Muscle layer of duodenum (tissue), 2 donors: ENCODE results near the gene SLC16A2.

Source experiments
- H3K27ac ChIP-seq: one replicate; pipeline ENCODE4 v1.7.0; 2013; ENCODE audit warnings: mild to moderate bottlenecking, low read length
- H3K27me3 ChIP-seq: one replicate; pipeline ENCODE4 v1.7.0; 2013; ENCODE audit warnings: low read depth, mild to moderate bottlenecking, control low read depth, low read length
- H3K36me3 ChIP-seq, 2 donors: one replicate each; pipeline ENCODE4 v1.7.0; 2013; ENCODE audit warnings: low read length in 2 of 2, control low read depth in 1 of 2, mild to moderate bottlenecking in 1 of 2; ENCODE audit not compliant: insufficient read depth in 2 of 2, control insufficient read depth in 1 of 2
- H3K4me1 ChIP-seq, 2 donors: one replicate each; pipeline ENCODE4 v1.7.0; 2013; ENCODE audit warnings: low read length in 2 of 2, mild to moderate bottlenecking in 2 of 2, control low read depth in 1 of 2, moderate library complexity in 1 of 2; ENCODE audit not compliant: insufficient read depth in 2 of 2, control insufficient read depth in 1 of 2
- H3K4me3 ChIP-seq, 2 donors: one replicate each; pipeline ENCODE4 v1.7.0; 2013; ENCODE audit warnings: low read length in 2 of 2, low read depth in 1 of 2, mild to moderate bottlenecking in 1 of 2
- H3K9me3 ChIP-seq, 2 donors: one replicate each; pipeline ENCODE4 v1.7.0; 2013; ENCODE audit warnings: low read length in 2 of 2, control low read depth in 1 of 2, mild to moderate bottlenecking in 1 of 2; ENCODE audit not compliant: control insufficient read depth in 1 of 2
- donor health status: healthy.

The SLC16A2 gene

DNA sequence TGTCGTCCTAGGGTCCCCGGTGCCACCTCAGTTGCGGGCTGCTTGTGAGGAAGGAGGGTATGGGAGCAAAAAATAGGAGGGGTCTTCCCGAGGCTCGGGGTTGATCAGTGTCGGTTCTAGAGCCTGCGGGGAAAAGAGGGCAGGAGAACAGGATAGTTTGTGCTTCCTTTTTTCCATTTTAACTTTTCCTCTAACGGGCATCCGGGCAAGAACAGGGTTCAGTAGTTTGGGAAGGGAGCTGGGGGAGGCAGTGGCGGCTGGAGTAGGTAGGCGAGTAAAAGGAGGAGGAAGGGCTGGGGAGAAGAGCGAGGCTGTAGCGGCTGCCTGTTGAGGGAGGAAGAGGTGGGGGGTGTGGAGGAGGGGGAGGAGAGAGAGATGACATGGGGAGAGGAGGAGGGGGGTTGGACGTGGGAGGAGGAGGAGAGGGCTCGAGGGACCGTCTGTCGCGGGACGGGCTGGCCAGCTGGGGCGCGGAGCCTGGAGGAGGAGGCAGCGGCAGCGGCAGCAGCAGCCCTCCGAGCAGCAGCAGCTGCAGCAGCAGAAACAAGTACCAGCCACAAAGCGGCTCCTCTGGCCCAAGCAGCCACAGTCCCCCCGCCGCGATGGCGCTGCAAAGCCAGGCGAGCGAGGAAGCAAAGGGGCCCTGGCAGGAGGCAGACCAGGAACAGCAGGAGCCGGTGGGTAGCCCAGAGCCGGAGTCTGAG lies at the start of gene SLC16A2:
TSS of gene SLC16A2 (plus strand) at position 458 of the 704 bp plus-strand sequence. CDS start at position 603, 145 bp downstream.
- peak within 1 kb of the TSS; percentile 69 for H3K27ac ChIP-seq
- no peaks in the 10 kb centered on the region for H3K9me3 ChIP-seq
- H3K4me3 ChIP-seq, result peak within 1 kb of the TSS; percentile 57 to 66
- H3K4me1 ChIP-seq, result peaks cover 0 to 3% of the 10 kb centered on the region in 2 donors
- no peaks in the 10 kb centered on the region for H3K27me3 ChIP-seq
- no peaks in the 10 kb centered on the region for H3K36me3 ChIP-seq

DNA sequence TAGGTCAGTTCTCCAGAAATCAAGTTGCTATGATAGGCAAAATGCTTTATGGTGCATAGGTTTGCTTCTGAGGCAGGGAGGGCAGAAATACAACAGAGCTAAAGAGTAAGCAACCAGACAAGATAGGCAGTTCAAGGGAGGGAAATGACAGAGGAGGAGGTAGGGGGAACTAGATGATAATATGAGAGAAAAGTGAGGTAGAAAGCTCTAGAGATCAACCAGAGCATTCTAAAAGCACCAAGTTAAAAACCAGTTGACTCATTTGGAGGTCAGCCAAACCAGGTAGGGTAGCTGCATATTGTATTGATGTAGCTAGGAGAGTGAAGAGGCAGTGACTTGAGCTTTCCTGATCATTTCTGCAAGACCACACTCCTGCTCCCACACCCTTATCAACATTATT lies 49.0 kb upstream of the SLC16A2 start:
- Histone ChIP-seq H3K27ac (no peak overlapping the region), H3K9me3 (no peaks in the 10 kb centered on the region), H3K4me3 (no peak overlapping the region), H3K4me1 (no peaks in the 10 kb centered on the region), H3K27me3 (no peaks in the 10 kb centered on the region), H3K36me3 (no peaks in the 10 kb centered on the region)

DNA sequence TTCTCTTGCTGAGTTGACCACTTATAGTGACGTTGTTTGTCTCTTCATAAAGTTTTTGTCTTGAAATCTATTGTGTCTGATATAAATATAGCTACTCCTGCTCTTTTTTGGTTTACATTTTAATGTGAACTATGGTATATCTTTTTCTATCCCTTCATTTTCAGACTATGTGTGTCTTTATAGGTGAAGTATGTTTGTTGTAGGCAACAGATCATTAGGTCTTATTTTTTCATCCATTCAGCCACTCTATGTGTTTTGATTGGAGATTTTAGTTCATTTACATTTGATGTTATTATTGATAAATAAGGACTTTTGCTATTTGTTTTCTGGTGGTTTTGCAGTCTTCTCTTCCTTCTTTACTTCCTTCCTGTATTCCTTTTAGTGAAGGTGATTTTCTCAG lies 44.0 kb upstream of the SLC16A2 start:
- Histone ChIP-seq H3K4me3 (no peak overlapping the region), H3K36me3 (no peaks in the 10 kb centered on the region), H3K27me3 (no peaks in the 10 kb centered on the region), H3K9me3 (no peaks in the 10 kb centered on the region), H3K4me1 (no peaks in the 10 kb centered on the region), H3K27ac (no peak overlapping the region)

DNA sequence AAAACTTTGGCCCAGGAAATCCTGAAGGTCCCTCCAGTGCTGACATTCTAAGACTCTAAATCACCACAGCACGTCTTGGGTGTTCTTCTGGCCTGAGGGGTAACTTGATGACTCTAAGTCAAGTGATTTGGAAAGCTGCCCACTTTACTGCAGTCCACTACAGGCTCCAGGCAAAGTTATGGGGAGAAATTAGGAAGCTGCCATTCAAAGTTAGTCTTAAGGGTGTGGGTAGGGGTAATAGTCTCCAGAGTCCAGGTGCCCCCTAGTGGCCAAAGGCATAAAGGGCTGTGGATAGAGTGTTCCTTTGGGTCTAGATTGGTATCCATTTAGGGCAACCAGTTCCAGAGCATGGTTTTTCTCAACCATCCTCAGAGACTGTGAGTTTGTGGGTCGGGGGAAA lies 38.7 kb upstream of the SLC16A2 start:
- Histone ChIP-seq H3K9me3 (no peaks in the 10 kb centered on the region), H3K27ac (no peak overlapping the region), H3K36me3 (no peaks in the 10 kb centered on the region), H3K4me1 (no peaks in the 10 kb centered on the region), H3K4me3 (no peak overlapping the region), H3K27me3 (no peaks in the 10 kb centered on the region)

DNA sequence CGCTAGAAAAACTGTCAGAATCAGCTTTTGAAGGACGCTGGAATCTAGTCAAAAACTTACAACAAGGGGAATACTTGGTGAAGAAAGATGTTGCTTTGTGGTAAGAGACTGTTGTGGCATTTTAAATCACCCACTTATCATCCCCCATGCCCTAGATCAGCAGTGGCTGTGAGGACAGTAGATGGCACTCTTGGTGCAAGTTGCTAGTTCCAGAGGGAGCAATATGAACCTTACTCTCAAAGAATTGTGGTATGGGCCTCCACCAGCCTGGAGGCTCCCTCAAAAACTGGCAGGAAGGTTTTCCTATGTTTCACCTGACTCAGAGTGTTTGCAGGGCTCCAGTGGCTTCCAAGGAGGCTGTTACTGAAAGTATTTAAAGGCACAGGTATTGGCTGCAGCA lies 37.7 kb upstream of the SLC16A2 start:
- no peak overlapping the region for H3K4me3 ChIP-seq
- no peaks in the 10 kb centered on the region for H3K27me3 ChIP-seq
- no peak overlapping the region for H3K27ac ChIP-seq
- H3K36me3 ChIP-seq, result no peaks in the 10 kb centered on the region
- H3K4me1 ChIP-seq, result no peaks in the 10 kb centered on the region
- no peaks in the 10 kb centered on the region for H3K9me3 ChIP-seq

DNA sequence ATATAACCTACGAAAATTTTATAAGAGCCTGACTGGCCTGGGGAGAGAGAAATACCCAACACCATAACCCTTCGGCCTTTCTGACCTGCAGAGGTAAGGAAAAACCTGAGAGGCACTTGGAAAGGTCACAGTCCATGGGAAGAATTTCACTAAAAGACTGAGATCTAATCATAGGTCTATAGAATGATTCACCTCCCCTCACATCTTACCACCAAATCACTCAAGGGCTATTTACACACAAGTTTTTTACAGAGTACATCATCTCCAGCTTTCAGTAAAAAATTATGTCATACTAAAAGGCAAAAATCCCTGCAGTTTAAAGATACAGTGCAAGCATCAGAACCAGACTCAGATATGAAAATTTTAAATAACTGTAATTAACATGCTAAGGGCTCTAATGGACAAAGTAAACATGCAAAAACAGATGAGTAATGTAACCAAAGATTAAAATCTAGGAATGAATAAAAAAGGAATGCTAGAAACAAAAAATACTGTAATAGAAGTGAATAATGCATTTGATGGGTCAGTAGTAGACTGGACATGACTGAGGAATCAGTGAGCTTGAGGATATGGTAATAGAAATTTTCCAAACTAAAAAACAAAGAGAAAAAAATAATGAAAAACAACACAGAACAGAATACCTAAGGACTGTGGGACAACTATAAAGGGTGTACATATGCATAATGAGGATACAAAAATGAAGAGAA lies 32.1 kb upstream of the SLC16A2 start:
- Histone ChIP-seq H3K36me3 (no peaks in the 10 kb centered on the region), H3K27ac (no peak overlapping the region), H3K9me3 (no peaks in the 10 kb centered on the region), H3K27me3 (no peaks in the 10 kb centered on the region), H3K4me3 (no peak overlapping the region), H3K4me1 (no peaks in the 10 kb centered on the region)

DNA sequence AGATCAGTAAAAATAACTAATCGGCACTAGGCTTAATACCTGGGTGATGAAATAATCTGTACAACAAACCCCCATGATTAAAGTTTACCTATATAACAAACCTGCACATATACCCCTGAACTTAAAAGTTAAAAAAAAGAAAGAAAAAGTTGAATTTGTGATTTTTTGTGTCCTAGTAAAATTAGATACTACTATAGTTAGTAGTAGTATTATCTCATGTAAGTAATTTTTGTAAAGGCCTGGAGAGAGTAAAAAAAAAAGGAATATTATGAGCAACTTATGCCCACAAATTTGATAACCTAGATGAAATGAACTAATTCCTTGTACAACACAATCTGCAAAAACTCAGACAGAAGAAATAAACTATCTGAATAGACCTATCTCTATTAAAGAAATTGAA lies 25.7 kb upstream of the SLC16A2 start:
- no peaks in the 10 kb centered on the region for H3K4me1 ChIP-seq
- H3K27ac ChIP-seq, result no peak overlapping the region
- no peaks in the 10 kb centered on the region for H3K36me3 ChIP-seq
- no peak overlapping the region for H3K4me3 ChIP-seq
- no peaks in the 10 kb centered on the region for H3K27me3 ChIP-seq
- H3K9me3 ChIP-seq, result no peaks in the 10 kb centered on the region

DNA sequence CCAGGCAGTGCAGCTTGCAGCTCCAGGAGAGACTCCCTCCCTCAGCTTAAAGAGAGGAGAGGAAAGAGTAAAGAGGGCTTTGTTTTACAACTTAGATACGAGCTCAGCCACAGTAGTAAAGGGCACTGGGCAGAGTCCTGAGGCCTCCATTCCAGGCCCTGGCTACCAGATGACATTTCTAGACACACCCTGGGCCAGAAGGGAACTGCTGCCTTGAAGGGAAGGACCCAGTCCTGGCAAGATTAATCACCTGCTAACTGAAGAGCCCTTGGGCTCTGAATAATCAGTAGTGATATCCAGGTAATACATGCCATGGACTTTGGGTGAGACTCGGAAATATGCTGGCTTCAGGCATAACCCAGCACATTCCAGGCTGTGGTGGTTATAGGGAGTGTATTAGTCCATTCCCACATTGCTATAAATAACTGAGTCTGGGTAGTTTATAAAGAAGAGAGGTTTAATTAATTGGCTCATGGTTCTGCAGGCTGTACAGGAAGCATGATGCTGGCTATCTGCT lies 15.3 kb upstream of the SLC16A2 start:
- Histone ChIP-seq H3K9me3 (no peaks in the 10 kb centered on the region), H3K36me3 (no peaks in the 10 kb centered on the region), H3K4me3 (no peak overlapping the region), H3K27ac (no peak overlapping the region), H3K27me3 (no peaks in the 10 kb centered on the region), H3K4me1 (no peaks in the 10 kb centered on the region)

DNA sequence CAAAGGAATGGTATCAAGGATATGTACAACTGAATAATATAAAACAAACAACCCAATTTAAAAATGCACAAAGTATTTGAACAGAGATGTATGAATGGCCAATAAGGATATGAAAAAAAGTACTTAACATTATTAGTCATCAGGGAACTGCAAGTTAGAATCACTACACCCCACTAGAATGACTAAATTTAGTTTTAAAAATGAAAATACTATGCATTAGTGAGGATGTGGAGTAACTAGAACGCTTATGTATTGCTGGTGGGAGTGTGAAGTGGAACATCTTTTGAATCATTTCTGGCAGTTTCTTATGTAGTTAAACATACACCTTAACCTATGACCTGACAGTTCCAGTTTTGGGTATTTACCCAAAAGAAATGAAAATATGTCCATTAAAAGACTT lies 13.0 kb upstream of the SLC16A2 start:
- Histone ChIP-seq H3K36me3 (no peaks in the 10 kb centered on the region), H3K27me3 (no peaks in the 10 kb centered on the region), H3K9me3 (no peaks in the 10 kb centered on the region), H3K27ac (no peak overlapping the region), H3K4me3 (no peak overlapping the region), H3K4me1 (no peaks in the 10 kb centered on the region)

DNA sequence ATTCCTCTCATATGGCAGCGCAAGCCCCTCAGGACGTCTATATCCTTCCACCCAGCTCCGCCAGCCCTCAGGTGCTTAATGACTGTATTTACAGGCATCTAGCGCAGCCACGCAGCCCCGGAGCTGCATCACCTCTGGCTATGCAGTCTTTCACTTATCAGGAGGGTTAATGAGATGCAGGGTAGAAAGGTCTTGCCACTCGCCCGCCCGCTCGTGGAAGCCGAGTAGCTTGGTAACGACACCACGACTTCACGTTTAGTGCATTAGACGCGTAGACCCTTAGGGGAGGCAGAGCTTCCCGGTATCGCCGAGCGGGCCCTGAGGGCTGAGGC lies 1.5 kb upstream of the SLC16A2 start:
- no peaks in the 10 kb centered on the region for H3K9me3 ChIP-seq
- no peaks in the 10 kb centered on the region for H3K36me3 ChIP-seq
- no peak overlapping the region for H3K27ac ChIP-seq
- no peaks in the 10 kb centered on the region for H3K27me3 ChIP-seq
- peak overlapping the region; percentile 30 to 66 for H3K4me3 ChIP-seq
- peaks cover 0 to 3% of the 10 kb centered on the region in 2 donors for H3K4me1 ChIP-seq

DNA sequence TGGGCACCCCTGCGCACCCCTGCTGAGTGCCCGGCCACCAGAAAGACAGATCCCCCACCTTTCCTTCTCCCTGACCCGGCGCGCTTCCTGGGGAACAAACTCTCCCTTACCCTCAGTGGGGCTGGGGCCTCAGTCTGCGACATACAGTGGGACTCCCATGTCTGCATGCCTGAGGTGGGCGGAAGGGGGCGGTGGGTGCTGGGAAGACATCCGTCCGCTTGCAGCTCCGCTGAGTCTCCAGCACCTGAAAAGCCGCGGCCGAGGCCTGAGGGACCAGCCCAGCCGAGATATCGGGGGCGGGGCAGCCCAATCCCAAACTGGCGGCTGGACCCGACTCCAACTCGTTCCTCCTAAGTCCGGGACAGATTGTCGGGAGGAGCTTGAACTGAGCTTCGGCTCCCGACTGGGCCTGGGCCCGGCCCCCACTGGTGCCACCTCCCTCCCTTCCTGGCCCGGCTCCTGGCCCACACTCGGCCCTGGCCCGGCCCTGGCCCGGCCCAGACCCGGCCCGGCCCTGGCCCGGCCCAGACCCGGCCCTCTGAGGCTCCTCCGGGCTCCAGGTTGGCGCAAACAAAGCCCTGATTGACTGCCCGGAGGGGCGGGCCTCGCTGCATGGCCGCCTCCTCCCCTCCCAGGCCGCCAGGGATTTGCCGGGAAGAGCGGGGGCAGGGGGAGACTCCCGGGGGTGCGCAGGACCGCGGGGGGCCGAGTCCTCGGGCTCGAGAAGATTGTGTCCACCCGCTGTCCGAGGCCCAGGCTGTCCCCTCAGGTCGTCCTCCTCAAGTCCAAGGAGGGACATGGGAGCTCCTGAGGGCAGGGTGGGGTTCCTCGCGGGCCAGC lies 877 bp upstream of the SLC16A2 start:
- no peaks in the 10 kb centered on the region for H3K27me3 ChIP-seq
- peak overlapping the region; percentile 69 for H3K27ac ChIP-seq
- H3K4me1 ChIP-seq, result peaks cover 0 to 3% of the 10 kb centered on the region in 2 donors
- H3K9me3 ChIP-seq, result no peaks in the 10 kb centered on the region
- H3K36me3 ChIP-seq, result no peaks in the 10 kb centered on the region
- H3K4me3 ChIP-seq, result peak overlapping the region; percentile 55 to 66
